Activated CD4-positive, alpha-beta T cell treated with anti-CD3 and anti-CD28 coated beads for 36 hours (primary cell): ENCODE data around the gene PROB1. TPM values are rescaled to one million over a fixed set of nuclear protein-coding genes. Genes with fewer than 3 reads are reported as not detected.

Source experiments
- ATAC-seq: fragments of 200-7000 bp; cut with Tn5 transposase; one replicate; pipeline ENCODE4 v1.10.0; 2021; ENCODE audit warnings: mild to moderate bottlenecking, moderate library complexity
- CTCF ChIA-PET: fragments of 350-600 bp; sonication (Branson Sonifier 250); formaldehyde crosslinking; loops from one replicate; lab custom pipeline; 2021; ENCODE audit warnings: antibody characterized with exemption; lab: Charles Lee
- POLR2A ChIA-PET: fragments of 350-600 bp; sonication (Branson Sonifier 250); formaldehyde crosslinking; loops from one replicate; lab custom pipeline; 2021; ENCODE audit warnings: antibody characterized with exemption, inconsistent platforms; lab: Charles Lee
- DNase-seq: peaks from one replicate; pipeline ENCODE4 v3.0.0-alpha.2; 2020
- H3K27ac Mint-ChIP-seq: one replicate; pipeline ENCODE4 v1.8.0; 2021; ENCODE audit warnings: mixed read lengths
- H3K27me3 Mint-ChIP-seq: one replicate; pipeline ENCODE4 v1.8.0; 2021; ENCODE audit warnings: mixed read lengths
- H3K36me3 Mint-ChIP-seq: one replicate; pipeline ENCODE4 v1.8.0; 2021; ENCODE audit warnings: low read depth, mixed read lengths
- H3K4me1 Mint-ChIP-seq: one replicate; pipeline ENCODE4 v1.8.0; 2021; ENCODE audit warnings: mixed read lengths
- H3K4me3 Mint-ChIP-seq: one replicate; pipeline ENCODE4 v1.8.0; 2021; ENCODE audit warnings: mild to moderate bottlenecking, moderate library complexity, mixed read lengths
- H3K9me3 Mint-ChIP-seq: one replicate; pipeline ENCODE4 v1.8.0; 2021; ENCODE audit warnings: low read depth, mixed read lengths
- intact Hi-C, 2 experiments: fragments of 100-400 bp; cut with DNase I in 1 of 2; cut with micrococcal nuclease in 1 of 2; formaldehyde crosslinking; loops; one replicate each; pipeline versions ENCODE4 v1.14.2 to v1.15.1; 2022 to 2024; cut with DNase I, micrococcal nuclease
- total RNA-seq, 2 experiments: library from RNA; stranded (reverse); gene quantifications; one replicate each; pipeline ENCODE4 v1.2.3, GENCODE V29; 2021

PROB1 gene
- total RNA-seq, 2 experiments from 2014 or later: 3.2 TPM

- no peaks in the 10 kb centered on the region for H3K9me3 Mint-ChIP-seq
- intact Hi-C loops: loop anchor here (1.0 to 10.0 kb wide), 8 partner anchors 11 to 739 kb away; partner anchors contain the start of genes SIL1 (in 2 of the 2) and SPATA24 (in 2 of the 2)
- POLR2A ChIA-PET: no interaction called here
Measured at GRCh38 chr5:139393497-139394122, 1.3 kb downstream of the PROB1 start.

GRCh38 chr5:139392678-139393496, 2.0 kb downstream of the PROB1 start:
- Mint-ChIP-seq H3K4me3 (peak overlapping the region; percentile 78), H3K27ac (peak overlapping the region; percentile 85), H3K27me3 (no peaks in the 10 kb centered on the region), H3K36me3 (peaks cover 9% of the 10 kb centered on the region), H3K4me1 (peaks cover 40% of the 10 kb centered on the region), H3K9me3 (no peaks in the 10 kb centered on the region)
- ChIA-PET CTCF (interaction anchor here (0.6 to 4.8 kb wide), 10 partner anchors 10 to 625 kb away, joined by 3 to 26 read pairs (median 3); partner anchors contain the start of genes PAIP2 and SPATA24), POLR2A (interaction anchor here (0.5 to 0.7 kb wide), 3 partner anchors 51 to 218 kb away, joined by 3 to 5 read pairs (median 4); no protein-coding TSS in a partner anchor)
- ATAC-seq (peak; percentile 67), DNase-seq (peak; percentile 93)
- intact Hi-C loops: loop anchor here (1.0 to 10.0 kb wide), 12 partner anchors 11 to 738 kb away; partner anchors contain the start of genes SIL1 (in 2 of the 2), SPATA24 (in 2 of the 2), DNAJC18 (in 1 of the 2) and MATR3 (in 1 of the 2)

More at GRCh38 chr5:139393497-139394122, 1.3 kb downstream of the PROB1 start:
- no peak for DNase-seq
- Mint-ChIP-seq H3K27me3 (no peaks in the 10 kb centered on the region), H3K4me1 (peaks cover 40% of the 10 kb centered on the region), H3K27ac (peak overlapping the region; percentile 85), H3K36me3 (peaks cover 9% of the 10 kb centered on the region), H3K4me3 (peak overlapping the region; percentile 78)
- no peak for ATAC-seq
- CTCF ChIA-PET: interaction anchor here (0.6 to 4.8 kb wide), 5 partner anchors 9 to 375 kb away, joined by 3 to 26 read pairs (median 3); partner anchors contain the start of gene SPATA24

GRCh38 chr5:139392324-139392677, 2.6 kb downstream of the PROB1 start:
- peaks cover 9% of the 10 kb centered on the region for H3K36me3 Mint-ChIP-seq
- intact Hi-C loops: loop anchor here (1.0 to 10.0 kb wide), 9 partner anchors 47 to 738 kb away; partner anchors contain the start of genes SIL1 (in 2 of the 2), DNAJC18 (in 1 of the 2) and MATR3 (in 1 of the 2)
- no peaks in the 10 kb centered on the region for H3K27me3 Mint-ChIP-seq
- POLR2A ChIA-PET: interaction anchor here (0.5 to 0.7 kb wide), 2 partner anchors 50 to 219 kb away, joined by 3 to 4 read pairs; no protein-coding TSS in a partner anchor
- peaks cover 40% of the 10 kb centered on the region for H3K4me1 Mint-ChIP-seq
- H3K9me3 Mint-ChIP-seq: no peaks in the 10 kb centered on the region
- H3K4me3 Mint-ChIP-seq: peak overlapping the region; percentile 78
- DNase-seq (no peak), ATAC-seq (no peak)
- H3K27ac Mint-ChIP-seq: no peak overlapping the region
- CTCF ChIA-PET: interaction anchor here (0.7 to 4.8 kb wide), 7 partner anchors 11 to 625 kb away, joined by 3 to 26 read pairs (median 4); partner anchors contain the start of genes PAIP2 and SPATA24

- ChIA-PET CTCF (interaction anchor here (0.7 to 4.8 kb wide), 11 partner anchors 11 to 624 kb away, joined by 3 to 26 read pairs (median 4); partner anchors contain the start of genes CXXC5, PAIP2 and SPATA24), POLR2A (interaction anchor here (0.5 to 1.2 kb wide), 2 partner anchors 22 to 219 kb away, joined by 3 to 5 read pairs; no protein-coding TSS in a partner anchor)
- DNase-seq (peak; percentile 59), ATAC-seq (peak; percentile 0)
- Mint-ChIP-seq H3K4me1 (peaks cover 38% of the 10 kb centered on the region), H3K27me3 (no peaks in the 10 kb centered on the region), H3K4me3 (peak overlapping the region; percentile 78), H3K36me3 (peaks cover 9% of the 10 kb centered on the region), H3K27ac (peak overlapping the region; percentile 90), H3K9me3 (no peaks in the 10 kb centered on the region)
- intact Hi-C loops: loop anchor here (1.0 to 10.0 kb wide), 9 partner anchors 48 to 737 kb away; partner anchors contain the start of genes SIL1 (in 2 of the 2), DNAJC18 (in 1 of the 2) and MATR3 (in 1 of the 2)
Measured at GRCh38 chr5:139391570-139392323, 3.2 kb downstream of the PROB1 start.

- intact Hi-C loops: loop anchor here (1.0 to 10.0 kb wide), 7 partner anchors 24 to 736 kb away; partner anchors contain the start of gene SIL1 (in 1 of the 2)
- H3K9me3 Mint-ChIP-seq: no peaks in the 10 kb centered on the region
- peaks cover 40% of the 10 kb centered on the region for H3K4me1 Mint-ChIP-seq
- DNase-seq (no peak), ATAC-seq (no peak)
- ChIA-PET CTCF (interaction anchor here (0.6 to 4.8 kb wide), 10 partner anchors 10 to 545 kb away, joined by 3 to 26 read pairs (median 4); partner anchors contain the start of genes CXXC5 and SPATA24), POLR2A (interaction anchor here (0.6 to 1.9 kb wide), 5 partner anchors 23 to 115 kb away, joined by 3 to 6 read pairs (median 5); partner anchors contain the start of genes MATR3 and PAIP2)
- H3K36me3 Mint-ChIP-seq: peaks cover 7% of the 10 kb centered on the region
- peak overlapping the region; percentile 78 for H3K4me3 Mint-ChIP-seq
- no peaks in the 10 kb centered on the region for H3K27me3 Mint-ChIP-seq
- peak overlapping the region; percentile 90 for H3K27ac Mint-ChIP-seq
Measured at GRCh38 chr5:139390639-139391569, 4.0 kb downstream of the PROB1 start.

- Mint-ChIP-seq H3K27me3 (no peaks in the 10 kb centered on the region), H3K27ac (peak within 1 kb of the TSS; percentile 90), H3K4me1 (peaks cover 50% of the 10 kb centered on the region), H3K9me3 (no peaks in the 10 kb centered on the region), H3K4me3 (peak within 1 kb of the TSS; percentile 78), H3K36me3 (peaks cover 3% of the 10 kb centered on the region)
- ChIA-PET POLR2A (interaction anchor here (0.7 to 1.9 kb wide), 5 partner anchors 24 to 714 kb away, joined by 3 to 6 read pairs (median 3); partner anchors contain the start of genes MATR3 and PAIP2), CTCF (interaction anchor here (0.6 to 4.8 kb wide), 6 partner anchors 13 to 546 kb away, joined by 3 to 26 read pairs (median 4); partner anchors contain the start of gene SPATA24)
- ATAC-seq (peak; percentile 60), DNase-seq (peak; percentile 82)
- intact Hi-C loops: loop anchor here (1.0 to 10.0 kb wide), 7 partner anchors 25 to 735 kb away; partner anchors contain the start of gene SIL1 (in 1 of the 2)
Measured at GRCh38 chr5:139389701-139390638, 4.9 kb downstream of the PROB1 start, which contains the start of gene MZB1. TSS of gene MZB1 (minus strand) at chr5:139389913. CDS start at chr5:139389856, 57 bp downstream.

GRCh38 chr5:139388198-139388821, 6.6 kb downstream of the PROB1 start:
- CTCF ChIA-PET: interaction anchor here (1.2 to 1.7 kb wide), 4 partner anchors 16 to 89 kb away, joined by 3 to 8 read pairs (median 4); partner anchors contain the start of genes PAIP2 and SPATA24
- POLR2A ChIA-PET: interaction anchor here (0.5 to 1.4 kb wide), 2 partner anchors 26 to 63 kb away, joined by 3 to 4 read pairs; no protein-coding TSS in a partner anchor
- Mint-ChIP-seq H3K4me3 (no peak overlapping the region), H3K4me1 (peaks cover 56% of the 10 kb centered on the region), H3K9me3 (no peaks in the 10 kb centered on the region), H3K27ac (peak overlapping the region; percentile 31), H3K36me3 (peaks cover 2% of the 10 kb centered on the region), H3K27me3 (no peaks in the 10 kb centered on the region)
- no peak for ATAC-seq
- intact Hi-C loops: no loop called here
- no peak for DNase-seq

GRCh38 chr5:139387611-139388197, 7.2 kb downstream of the PROB1 start:
- intact Hi-C loops: no loop called here
- Mint-ChIP-seq H3K4me3 (no peak overlapping the region), H3K36me3 (peaks cover 1% of the 10 kb centered on the region), H3K9me3 (no peaks in the 10 kb centered on the region), H3K27ac (no peak overlapping the region), H3K4me1 (peaks cover 55% of the 10 kb centered on the region), H3K27me3 (no peaks in the 10 kb centered on the region)
- no peak for ATAC-seq
- ChIA-PET POLR2A (interaction anchor here (0.5 kb wide), 1 partner anchor 63 kb away, joined by 4 read pairs; no protein-coding TSS in a partner anchor), CTCF (interaction anchor here (1.2 to 1.7 kb wide), 3 partner anchors 16 to 89 kb away, joined by 3 to 4 read pairs (median 3); partner anchors contain the start of genes PAIP2 and SPATA24)
- DNase-seq: no peak
